GM19468 (cell line): Measurements from ENCODE around the gene UBL4B.
A peak's percentile ranks its signal among the peaks of the same experiment; 100 is the strongest.

Experiments
- ATAC-seq: cut with Tn5 transposase; IDR thresholded peaks from one replicate; pipeline ENCODE4 v1.9.1; 2021; ENCODE audit warnings: mild to moderate bottlenecking, moderate library complexity, moderate number of reproducible peaks; ENCODE audit not compliant: unreplicated experiment; ENCODE audit errors: extremely low read depth

UBL4B gene

GRCh38 chr1:110112656-110113055 is 413 bp downstream of the UBL4B start:
- ATAC-seq, result no peak

GRCh38 chr1:110113551-110113950 is 1.3 kb downstream of the UBL4B start:
- ATAC-seq, result no peak

- ATAC-seq, result no peak
Measured at GRCh38 chr1:110114173-110114572, 1.9 kb downstream of the UBL4B start.

- no peak for ATAC-seq
Measured at GRCh38 chr1:110114784-110115183, 2.5 kb downstream of the UBL4B start.

- ATAC-seq, result no peak
Measured at GRCh38 chr1:110118636-110119396, 6.6 kb downstream of the UBL4B start.

- no peak for ATAC-seq
Measured at GRCh38 chr1:110119843-110120242, 7.6 kb downstream of the UBL4B start.

- no peak for ATAC-seq
Measured at GRCh38 chr1:110120960-110121561, 8.8 kb downstream of the UBL4B start.

GRCh38 chr1:110123224-110123623 is 11.0 kb downstream of the UBL4B start:
- ATAC-seq, result no peak

GRCh38 chr1:110125810-110126209 is 13.6 kb downstream of the UBL4B start:
- no peak for ATAC-seq

- ATAC-seq, result no peak
Measured at GRCh38 chr1:110130113-110130591, 17.9 kb downstream of the UBL4B start.

GRCh38 chr1:110130989-110131388 is 18.7 kb downstream of the UBL4B start:
- ATAC-seq, result no peak

- ATAC-seq, result no peak
Measured at GRCh38 chr1:110132682-110133081, 20.4 kb downstream of the UBL4B start.

GRCh38 chr1:110133436-110133835 is 21.2 kb downstream of the UBL4B start:
- no peak for ATAC-seq

- ATAC-seq, result no peak
Measured at GRCh38 chr1:110134050-110134595, 21.9 kb downstream of the UBL4B start.

- no peak for ATAC-seq
Measured at GRCh38 chr1:110135246-110135645, 23.0 kb downstream of the UBL4B start.

GRCh38 chr1:110135666-110136065 is 23.4 kb downstream of the UBL4B start:
- ATAC-seq, result no peak

GRCh38 chr1:110136911-110137310 is 24.7 kb downstream of the UBL4B start:
- no peak for ATAC-seq

GRCh38 chr1:110138956-110139355 is 26.7 kb downstream of the UBL4B start:
- no peak for ATAC-seq

GRCh38 chr1:110144366-110144765 is 32.1 kb downstream of the UBL4B start:
- ATAC-seq, result no peak

- ATAC-seq, result no peak
Measured at GRCh38 chr1:110148961-110149360, 36.7 kb downstream of the UBL4B start.

- peak; percentile 26 for ATAC-seq
Measured at GRCh38 chr1:110150330-110151174, 38.3 kb downstream of the UBL4B start, which contains the start of gene SLC6A17. SLC6A17 (plus strand) TSS chr1:110150494; CDS start chr1:110166930, 16,436 bp downstream.
